Osteoblast (primary cell): ENCODE results near the gene ACY1. TPM values are rescaled to one million over a fixed set of nuclear protein-coding genes. Genes with fewer than 3 reads are reported as not detected.

Source experiments
- DNase-seq: peaks from one replicate; pipeline ENCODE4 v3.0.0; 2011; ENCODE audit warnings: low spot score, mixed read lengths; ENCODE audit not compliant: insufficient read length; ENCODE audit errors: missing footprints
- H2AFZ ChIP-seq: 2 replicates; pipeline ENCODE4 v1.6.0; 2011; ENCODE audit warnings: mild to moderate bottlenecking, low read length
- H3K27ac ChIP-seq: 2 replicates; pipeline ENCODE4 v1.5.1; 2011; ENCODE audit warnings: mild to moderate bottlenecking, low read depth, low read length, moderate library complexity
- H3K27me3 ChIP-seq: 2 replicates; pipeline ENCODE4 v1.6.0; 2012; ENCODE audit warnings: mild to moderate bottlenecking, control low read depth, inconsistent platforms, low read length, moderate library complexity; ENCODE audit not compliant: insufficient read depth
- H3K36me3 ChIP-seq: 2 replicates; pipeline ENCODE4 v1.5.1; 2011; ENCODE audit warnings: mild to moderate bottlenecking, low read length, control low read depth, moderate library complexity; ENCODE audit not compliant: insufficient read depth
- H3K4me1 ChIP-seq: 2 replicates; pipeline ENCODE4 v1.5.1; 2011; ENCODE audit warnings: mild to moderate bottlenecking, low read length, control low read depth, moderate library complexity; ENCODE audit not compliant: insufficient read depth
- H3K4me2 ChIP-seq: 2 replicates; pipeline ENCODE4 v1.6.0; 2011; ENCODE audit warnings: mild to moderate bottlenecking, low read length; ENCODE audit not compliant: insufficient read depth
- H3K4me3 ChIP-seq: fragments of 200-600 bp; sonication (generic); 3 replicates; pipeline ENCODE4 v1.5.1; 2012; ENCODE audit warnings: mild to moderate bottlenecking, low read length, inconsistent platforms; ENCODE audit not compliant: insufficient read depth
- H3K79me2 ChIP-seq: 2 replicates; pipeline ENCODE4 v1.6.0; 2012; ENCODE audit warnings: mild to moderate bottlenecking, low read length, control low read depth, inconsistent platforms; ENCODE audit not compliant: insufficient read depth
- H3K9me3 ChIP-seq: 2 replicates; pipeline ENCODE4 v1.5.1; 2011; ENCODE audit warnings: low read depth, low read length, control low read depth
- H4K20me1 ChIP-seq: 2 replicates; pipeline ENCODE4 v1.6.0; 2012; ENCODE audit warnings: mild to moderate bottlenecking, low read length, control low read depth; ENCODE audit not compliant: insufficient read depth
- CTCF ChIP-seq: IDR thresholded peaks from 2 replicates; pipeline ENCODE4 v1.5.1; 2011; ENCODE audit warnings: mild to moderate bottlenecking, low read depth, low read length, moderate library complexity; ENCODE audit errors: extremely low read depth
- total RNA-seq: library from RNA; depleted of rRNA; stranded (reverse); fragments of >200 nt; gene quantifications from 2 replicates; pipeline ENCODE4 v1.2.3, GENCODE V29; 2012

The ACY1 gene
- total RNA-seq, 1 donor: 37.6 TPM

GRCh38 chr3:51944451-51945021, 38.8 kb upstream of the ACY1 start:
- no peak overlapping the region for H3K4me3 ChIP-seq
- no peak overlapping the region for H3K27ac ChIP-seq
- TF ChIP-seq CTCF: no peak
- peaks cover 21% of the 10 kb centered on the region for H3K79me2 ChIP-seq
- H3K4me2 ChIP-seq: no peak overlapping the region
- peaks cover 25% of the 10 kb centered on the region for H3K36me3 ChIP-seq
- DNase-seq: peak; percentile 52
- no peak overlapping the region for H2AFZ ChIP-seq
- H3K27me3 ChIP-seq: no peaks in the 10 kb centered on the region
- H3K9me3 ChIP-seq: no peaks in the 10 kb centered on the region
- peaks cover 25% of the 10 kb centered on the region for H3K4me1 ChIP-seq
- H4K20me1 ChIP-seq: no peaks in the 10 kb centered on the region

GRCh38 chr3:51945031-51945840, 38.1 kb upstream of the ACY1 start:
- no peak overlapping the region for H3K27ac ChIP-seq
- H3K27me3 ChIP-seq: no peaks in the 10 kb centered on the region
- peaks cover 24% of the 10 kb centered on the region for H3K36me3 ChIP-seq
- H3K4me1 ChIP-seq: peaks cover 25% of the 10 kb centered on the region
- H3K4me2 ChIP-seq: no peak overlapping the region
- H3K79me2 ChIP-seq: peaks cover 14% of the 10 kb centered on the region
- H3K9me3 ChIP-seq: no peaks in the 10 kb centered on the region
- no peak for TF ChIP-seq CTCF
- no peak overlapping the region for H2AFZ ChIP-seq
- H4K20me1 ChIP-seq: no peaks in the 10 kb centered on the region
- peak; percentile 60 for DNase-seq
- no peak overlapping the region for H3K4me3 ChIP-seq

- Histone ChIP-seq H3K27ac (no peak overlapping the region), H4K20me1 (no peaks in the 10 kb centered on the region), H2AFZ (no peak overlapping the region), H3K79me2 (peaks cover 6% of the 10 kb centered on the region), H3K36me3 (peaks cover 24% of the 10 kb centered on the region), H3K4me1 (peaks cover 17% of the 10 kb centered on the region), H3K9me3 (no peaks in the 10 kb centered on the region), H3K27me3 (no peaks in the 10 kb centered on the region), H3K4me3 (no peak overlapping the region), H3K4me2 (no peak overlapping the region)
- DNase-seq: peak; percentile 77
- no peak for TF ChIP-seq CTCF
Observed at GRCh38 chr3:51945926-51946705, 37.2 kb upstream of the ACY1 start.

GRCh38 chr3:51946796-51947195, 36.5 kb upstream of the ACY1 start:
- no peaks in the 10 kb centered on the region for H4K20me1 ChIP-seq
- no peak overlapping the region for H3K4me2 ChIP-seq
- no peak overlapping the region for H3K4me3 ChIP-seq
- H3K79me2 ChIP-seq: no peaks in the 10 kb centered on the region
- peak; percentile 21 for DNase-seq
- H3K9me3 ChIP-seq: no peaks in the 10 kb centered on the region
- H3K27ac ChIP-seq: no peak overlapping the region
- H3K36me3 ChIP-seq: peaks cover 24% of the 10 kb centered on the region
- TF ChIP-seq CTCF: no peak
- H3K4me1 ChIP-seq: peaks cover 14% of the 10 kb centered on the region
- H3K27me3 ChIP-seq: no peaks in the 10 kb centered on the region
- no peak overlapping the region for H2AFZ ChIP-seq
